ENCODE data around the gene ZNF217. TPM values are rescaled to one million over a fixed set of nuclear protein-coding genes. Genes with fewer than 3 reads are reported as not detected.
"Not testable (repeated sequence)": the region's sequence is repeated elsewhere in the genome, so short reads cannot be mapped to it uniquely, and the experiment has no call there.

The ZNF217 gene
- total RNA-seq, 2 experiments from 2014 or later, result 51.3 to 51.8 TPM

GRCh38 chr20:53617791-53618489 is 24.3 kb upstream of the ZNF217 start:
- Mint-ChIP-seq H3K36me3 (ENCODE audit: low read depth) (no peaks in the 10 kb centered on the region), H3K27me3 (no peaks in the 10 kb centered on the region), H3K27ac (no peak overlapping the region), H3K4me1 (ENCODE audit: low read depth) (peaks cover 33% of the 10 kb centered on the region), H3K9me3 (no peaks in the 10 kb centered on the region), H3K4me3 (no peak overlapping the region)
- ChIA-PET CTCF (interaction anchor here (0.6 kb wide), 1 partner anchor 85 kb away, joined by 3 read pairs; no protein-coding TSS in a partner anchor), POLR2A (interaction anchor here (0.7 kb wide), 1 partner anchor 44 kb away, joined by 3 read pairs; no protein-coding TSS in a partner anchor)
- ATAC-seq (no peak), DNase-seq (no peak)
- TF ChIP-seq CTCF (IDR thresholded peaks at IDR 0.05), result no peak
- intact Hi-C loops (cut with micrococcal nuclease), result no loop called here

- H3K27ac Mint-ChIP-seq; CTCF ChIA-PET; DNase-seq; H3K36me3 Mint-ChIP-seq (ENCODE audit: low read depth); ATAC-seq; H3K4me3 Mint-ChIP-seq; H3K27me3 Mint-ChIP-seq; H3K9me3 Mint-ChIP-seq; intact Hi-C loops (cut with micrococcal nuclease): not testable (repeated sequence)
- peaks cover 20% of the 10 kb centered on the region for H3K4me1 Mint-ChIP-seq (ENCODE audit: low read depth)
- POLR2A ChIA-PET, result interaction anchor here (0.6 kb wide), 1 partner anchor 17 kb away, joined by 3 read pairs; no protein-coding TSS in a partner anchor
These were observed 22.9 kb upstream of the ZNF217 start for GRCh38 chr20:53616489-53616888.

- no peak overlapping the region for H3K4me3 Mint-ChIP-seq
- peak overlapping the region; percentile 27 for H3K27ac Mint-ChIP-seq
- intact Hi-C loops (cut with micrococcal nuclease), result no loop called here
- H3K36me3 Mint-ChIP-seq (ENCODE audit: low read depth), result peaks cover 7% of the 10 kb centered on the region
- no peaks in the 10 kb centered on the region for H3K9me3 Mint-ChIP-seq
- no peak for TF ChIP-seq CTCF (IDR thresholded peaks at IDR 0.05)
- POLR2A ChIA-PET, result interaction anchor here (0.6 to 3.7 kb wide), 2 partner anchors 9 to 39 kb away, joined by 4 to 21 read pairs; no protein-coding TSS in a partner anchor
- DNase-seq (no peak), ATAC-seq (no peak)
- CTCF ChIA-PET, result interaction anchor here (0.9 to 2.5 kb wide), 3 partner anchors 9 to 303 kb away, joined by 3 to 8 read pairs (median 5); no protein-coding TSS in a partner anchor
- H3K27me3 Mint-ChIP-seq, result no peaks in the 10 kb centered on the region
- H3K4me1 Mint-ChIP-seq (ENCODE audit: low read depth), result peaks cover 24% of the 10 kb centered on the region
These were observed 20.1 kb upstream of the ZNF217 start for GRCh38 chr20:53613748-53614147.

- H3K27me3 Mint-ChIP-seq; DNase-seq; H3K4me3 Mint-ChIP-seq; H3K9me3 Mint-ChIP-seq; ATAC-seq; intact Hi-C loops (cut with micrococcal nuclease); H3K27ac Mint-ChIP-seq: not testable (repeated sequence)
- ChIA-PET POLR2A (interaction anchor here (3.7 kb wide), 1 partner anchor 10 kb away, joined by 21 read pairs; no protein-coding TSS in a partner anchor), CTCF (interaction anchor here (2.5 kb wide), 1 partner anchor 10 kb away, joined by 8 read pairs; no protein-coding TSS in a partner anchor)
- H3K36me3 Mint-ChIP-seq (ENCODE audit: low read depth), result peaks cover 14% of the 10 kb centered on the region
- peaks cover 31% of the 10 kb centered on the region for H3K4me1 Mint-ChIP-seq (ENCODE audit: low read depth)
These were observed 18.6 kb upstream of the ZNF217 start for GRCh38 chr20:53612289-53612688.

GRCh38 chr20:53611449-53611894 is 17.8 kb upstream of the ZNF217 start:
- Mint-ChIP-seq H3K9me3 (no peaks in the 10 kb centered on the region), H3K4me1 (ENCODE audit: low read depth) (peaks cover 32% of the 10 kb centered on the region), H3K27me3 (no peaks in the 10 kb centered on the region), H3K27ac (peak overlapping the region; percentile 7), H3K36me3 (ENCODE audit: low read depth) (peaks cover 15% of the 10 kb centered on the region), H3K4me3 (no peak overlapping the region)
- no peak for ATAC-seq
- TF ChIP-seq CTCF (IDR thresholded peaks at IDR 0.05), result no peak
- intact Hi-C loops (cut with micrococcal nuclease), result no loop called here
- POLR2A ChIA-PET, result interaction anchor here (0.6 to 3.8 kb wide), 4 partner anchors 11 to 238 kb away, joined by 3 to 21 read pairs (median 10); no protein-coding TSS in a partner anchor
- CTCF ChIA-PET, result interaction anchor here (1.7 to 2.6 kb wide), 3 partner anchors 14 to 50 kb away, joined by 6 to 10 read pairs (median 6); no protein-coding TSS in a partner anchor
- no peak for DNase-seq

Data from activated CD8-positive, alpha-beta T cell treated with anti-CD3 and anti-CD28 coated beads for 36 hours (primary cell).